Osteocyte (in vitro differentiated cells): ENCODE measurements around the gene ZNF516. TPM values are rescaled to one million over a fixed set of nuclear protein-coding genes. Genes with fewer than 3 reads are reported as not detected.

ENCODE experiments used
- DNase-seq: peaks from one replicate; pipeline ENCODE4 v3.0.0; 2021; ENCODE audit warnings: mixed read lengths; ENCODE audit not compliant: unreplicated experiment; ENCODE audit errors: extremely low spot score
- H3K27ac Mint-ChIP-seq: one replicate; pipeline ENCODE4 v1.8.0; 2021; ENCODE audit warnings: mild to moderate bottlenecking, mixed read lengths; ENCODE audit not compliant: unreplicated experiment
- H3K27me3 Mint-ChIP-seq: one replicate; pipeline ENCODE4 v1.8.0; 2021; ENCODE audit warnings: mixed read lengths; ENCODE audit not compliant: unreplicated experiment
- H3K36me3 Mint-ChIP-seq: one replicate; pipeline ENCODE4 v1.8.0; 2021; ENCODE audit warnings: mixed read lengths; ENCODE audit not compliant: unreplicated experiment
- H3K4me1 Mint-ChIP-seq: one replicate; pipeline ENCODE4 v1.8.0; 2021; ENCODE audit warnings: mixed read lengths; ENCODE audit not compliant: unreplicated experiment
- H3K4me3 Mint-ChIP-seq: one replicate; pipeline ENCODE4 v1.8.0; 2021; ENCODE audit warnings: mild to moderate bottlenecking, moderate library complexity, mixed read lengths; ENCODE audit not compliant: unreplicated experiment
- H3K9me3 Mint-ChIP-seq: one replicate; pipeline ENCODE4 v1.8.0; 2021; ENCODE audit warnings: mixed read lengths; ENCODE audit not compliant: unreplicated experiment
- total RNA-seq: library from RNA; stranded (reverse); gene quantifications from 2 replicates; pipeline ENCODE4 v1.2.1, GENCODE V29; 2021
- TF ChIP-seq, protein P1 (sequence below): fragments of 200-600 bp; sonication (generic); IDR thresholded peaks from 2 replicates; pipeline ENCODE4 v1.5.0; 2021; ENCODE audit warnings: antibody characterized with exemption, mild to moderate bottlenecking, moderate library complexity

ZNF516 gene
- total RNA-seq, 1 donor from 2014 or later = 36.3 TPM

GRCh38 chr18:76492669-76493212 lies 2.3 kb downstream of the ZNF516 start:
- Mint-ChIP-seq H3K36me3 (no peaks in the 10 kb centered on the region), H3K4me3 (peak overlapping the region; percentile 91), H3K9me3 (no peaks in the 10 kb centered on the region), H3K27ac (peak overlapping the region; percentile 91), H3K4me1 (peaks cover 42% of the 10 kb centered on the region), H3K27me3 (no peaks in the 10 kb centered on the region)
- TF ChIP-seq, protein P1, sequence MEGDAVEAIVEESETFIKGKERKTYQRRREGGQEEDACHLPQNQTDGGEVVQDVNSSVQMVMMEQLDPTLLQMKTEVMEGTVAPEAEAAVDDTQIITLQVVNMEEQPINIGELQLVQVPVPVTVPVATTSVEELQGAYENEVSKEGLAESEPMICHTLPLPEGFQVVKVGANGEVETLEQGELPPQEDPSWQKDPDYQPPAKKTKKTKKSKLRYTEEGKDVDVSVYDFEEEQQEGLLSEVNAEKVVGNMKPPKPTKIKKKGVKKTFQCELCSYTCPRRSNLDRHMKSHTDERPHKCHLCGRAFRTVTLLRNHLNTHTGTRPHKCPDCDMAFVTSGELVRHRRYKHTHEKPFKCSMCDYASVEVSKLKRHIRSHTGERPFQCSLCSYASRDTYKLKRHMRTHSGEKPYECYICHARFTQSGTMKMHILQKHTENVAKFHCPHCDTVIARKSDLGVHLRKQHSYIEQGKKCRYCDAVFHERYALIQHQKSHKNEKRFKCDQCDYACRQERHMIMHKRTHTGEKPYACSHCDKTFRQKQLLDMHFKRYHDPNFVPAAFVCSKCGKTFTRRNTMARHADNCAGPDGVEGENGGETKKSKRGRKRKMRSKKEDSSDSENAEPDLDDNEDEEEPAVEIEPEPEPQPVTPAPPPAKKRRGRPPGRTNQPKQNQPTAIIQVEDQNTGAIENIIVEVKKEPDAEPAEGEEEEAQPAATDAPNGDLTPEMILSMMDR = no peak
- peak; percentile 99 for DNase-seq

DNA sequence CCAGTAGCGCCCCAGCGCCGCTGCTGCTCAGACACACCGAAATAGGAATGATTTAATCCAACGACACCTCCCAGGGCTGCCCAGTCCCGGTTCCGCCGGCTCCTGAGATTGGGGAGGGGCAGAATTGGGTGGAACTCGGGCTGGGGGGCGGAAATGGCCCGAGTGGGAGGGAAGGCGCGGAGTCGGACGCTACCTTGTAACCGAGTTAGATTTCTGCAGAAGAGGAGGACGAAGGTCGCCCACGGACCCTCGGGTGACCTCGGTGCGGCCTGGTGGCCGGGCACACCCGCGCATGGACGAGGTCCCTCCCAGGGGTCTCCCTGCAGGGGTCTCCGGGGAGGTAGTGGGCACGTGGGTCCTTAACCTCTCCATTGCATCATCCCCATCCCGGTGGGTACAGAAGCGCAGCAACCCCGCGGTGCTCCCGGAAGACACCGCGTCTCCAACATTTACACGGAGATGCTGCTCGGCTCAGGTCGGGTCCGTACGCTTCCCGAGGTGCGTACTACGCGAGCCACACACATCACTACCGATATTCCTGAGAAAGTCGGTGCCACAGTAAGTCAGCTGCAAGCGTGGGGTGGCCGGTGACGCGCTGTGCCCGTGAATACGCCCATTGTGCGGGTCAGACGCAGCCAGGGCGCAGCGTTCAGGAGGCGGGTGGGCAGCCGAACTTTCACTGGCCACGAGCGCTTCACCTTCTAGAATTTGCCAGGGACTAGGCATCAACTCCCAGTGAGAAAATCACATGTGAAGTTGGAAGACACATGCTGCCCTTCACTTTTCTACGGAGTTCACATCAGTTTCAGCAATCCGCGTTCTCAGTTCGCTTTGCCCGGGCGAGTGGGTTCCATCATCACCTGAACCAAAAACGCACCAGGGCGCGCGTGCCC lies 3.0 kb downstream of the ZNF516 start:
- DNase-seq = no peak
- Mint-ChIP-seq H3K27ac (peak overlapping the region; percentile 91), H3K36me3 (no peaks in the 10 kb centered on the region), H3K4me1 (peaks cover 44% of the 10 kb centered on the region), H3K9me3 (no peaks in the 10 kb centered on the region), H3K4me3 (peak overlapping the region; percentile 91), H3K27me3 (no peaks in the 10 kb centered on the region)
- TF ChIP-seq, protein P1 = no peak

DNA sequence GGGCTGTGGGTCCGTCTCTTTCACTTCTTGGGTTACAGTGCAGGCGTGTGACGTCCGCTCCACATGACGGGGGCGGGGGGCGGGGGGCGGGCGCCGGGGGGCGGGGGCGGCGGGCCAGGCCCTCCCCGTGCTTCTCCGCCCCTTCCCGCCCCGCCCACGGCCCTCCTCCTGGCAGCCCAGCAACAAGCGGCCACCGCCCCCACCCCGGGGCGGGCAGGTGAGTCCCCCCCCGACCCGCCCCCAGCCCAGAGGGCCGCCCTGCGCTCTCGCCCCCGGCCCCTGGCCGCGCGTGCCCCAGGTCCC lies 3.6 kb downstream of the ZNF516 start:
- no peaks in the 10 kb centered on the region for H3K9me3 Mint-ChIP-seq
- H3K27ac Mint-ChIP-seq = peak overlapping the region; percentile 91
- DNase-seq = no peak
- H3K27me3 Mint-ChIP-seq = no peaks in the 10 kb centered on the region
- H3K36me3 Mint-ChIP-seq = no peaks in the 10 kb centered on the region
- H3K4me1 Mint-ChIP-seq = peaks cover 50% of the 10 kb centered on the region
- TF ChIP-seq, protein P1 = no peak
- peak overlapping the region; percentile 91 for H3K4me3 Mint-ChIP-seq

DNA sequence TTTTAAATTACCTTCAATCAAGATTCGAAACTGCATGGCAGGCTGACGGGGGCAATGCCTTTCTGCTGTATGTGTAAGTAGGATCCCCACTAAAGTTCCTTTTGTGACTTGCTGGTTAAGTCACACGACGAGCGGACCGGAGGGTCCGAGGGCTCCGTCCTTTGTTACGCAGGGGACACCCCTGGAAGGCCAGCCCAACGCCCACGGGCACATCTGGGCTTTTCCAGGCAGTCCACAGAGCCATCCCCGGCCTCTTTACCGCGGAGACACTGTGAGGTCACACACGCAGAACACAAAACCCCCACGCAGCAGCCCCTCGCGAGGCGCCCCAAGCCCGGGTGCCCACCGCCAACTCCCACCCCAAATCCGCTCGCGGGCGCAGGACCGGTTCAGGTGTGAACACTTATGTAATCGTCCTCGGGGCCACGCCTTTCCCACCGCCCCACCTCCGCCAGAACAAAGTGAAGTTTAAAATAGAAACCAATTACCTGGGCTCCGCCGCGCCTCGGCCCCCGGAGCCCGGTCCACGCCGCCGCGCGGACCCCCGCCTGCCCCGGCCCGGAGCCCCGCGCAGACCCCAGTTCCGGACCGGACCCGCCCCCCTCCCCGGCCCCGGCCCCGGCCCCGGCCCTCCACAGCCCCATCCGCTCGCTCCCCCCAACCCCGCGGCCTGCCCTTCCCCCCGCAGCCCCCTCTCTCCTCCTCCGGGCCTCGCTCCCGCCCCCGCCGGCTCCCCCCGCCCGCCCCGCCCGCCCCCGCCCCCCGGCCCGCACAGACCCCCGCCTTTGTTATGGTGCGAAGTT lies 4.2 kb downstream of the ZNF516 start:
- Mint-ChIP-seq H3K4me3 (peak overlapping the region; percentile 94), H3K9me3 (no peaks in the 10 kb centered on the region), H3K27ac (peak overlapping the region; percentile 89), H3K27me3 (no peaks in the 10 kb centered on the region), H3K4me1 (peaks cover 53% of the 10 kb centered on the region), H3K36me3 (no peaks in the 10 kb centered on the region)
- no peak for DNase-seq
- TF ChIP-seq, protein P1 = no peak

GRCh38 chr18:76490033-76490432 lies 5.0 kb downstream of the ZNF516 start:
- Mint-ChIP-seq H3K4me1 (peaks cover 51% of the 10 kb centered on the region), H3K9me3 (no peaks in the 10 kb centered on the region)
- no peak for DNase-seq

More at GRCh38 chr18:76490033-76490432, 5.0 kb downstream of the ZNF516 start:
- Mint-ChIP-seq H3K27ac (peak overlapping the region; percentile 16), H3K4me3 (peak overlapping the region; percentile 94), H3K36me3 (no peaks in the 10 kb centered on the region), H3K27me3 (no peaks in the 10 kb centered on the region)
- TF ChIP-seq, protein P1 = no peak
